ENCODE results near the gene TMEM117. TPM values are rescaled to one million over a fixed set of nuclear protein-coding genes. Genes with fewer than 3 reads are reported as not detected.

The TMEM117 gene
- total and polyA plus RNA-seq, 7 donors, result 2.3 to 21.4 (median 17.5) TPM

DNA sequence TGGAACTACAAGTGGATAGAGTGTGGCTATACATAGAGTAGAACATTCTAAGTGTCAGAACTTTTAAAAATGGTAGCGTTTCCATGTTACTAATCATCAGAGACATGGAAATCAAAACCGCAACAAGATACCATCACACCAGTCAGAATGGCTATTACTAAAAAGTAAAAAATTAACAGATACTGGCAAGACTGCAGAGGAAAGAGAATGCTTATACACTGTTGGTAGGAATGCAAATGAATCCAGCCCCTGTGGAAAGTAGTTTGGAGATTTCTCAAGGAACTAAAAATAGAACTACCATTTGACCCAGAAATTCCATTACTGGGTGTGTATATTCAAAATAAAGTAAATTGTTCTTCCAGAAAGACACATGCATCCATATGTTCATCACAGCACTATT is 521.6 kb downstream of the TMEM117 start:
- TF ChIP-seq POLR2AphosphoS5 (IDR thresholded peaks at IDR 0.05) (no peak), POLR2A (IDR thresholded peaks at IDR 0.05) (no peak), EP300 (IDR thresholded peaks at IDR 0.05) (no peak)
- TF ChIP-seq, protein P1, sequence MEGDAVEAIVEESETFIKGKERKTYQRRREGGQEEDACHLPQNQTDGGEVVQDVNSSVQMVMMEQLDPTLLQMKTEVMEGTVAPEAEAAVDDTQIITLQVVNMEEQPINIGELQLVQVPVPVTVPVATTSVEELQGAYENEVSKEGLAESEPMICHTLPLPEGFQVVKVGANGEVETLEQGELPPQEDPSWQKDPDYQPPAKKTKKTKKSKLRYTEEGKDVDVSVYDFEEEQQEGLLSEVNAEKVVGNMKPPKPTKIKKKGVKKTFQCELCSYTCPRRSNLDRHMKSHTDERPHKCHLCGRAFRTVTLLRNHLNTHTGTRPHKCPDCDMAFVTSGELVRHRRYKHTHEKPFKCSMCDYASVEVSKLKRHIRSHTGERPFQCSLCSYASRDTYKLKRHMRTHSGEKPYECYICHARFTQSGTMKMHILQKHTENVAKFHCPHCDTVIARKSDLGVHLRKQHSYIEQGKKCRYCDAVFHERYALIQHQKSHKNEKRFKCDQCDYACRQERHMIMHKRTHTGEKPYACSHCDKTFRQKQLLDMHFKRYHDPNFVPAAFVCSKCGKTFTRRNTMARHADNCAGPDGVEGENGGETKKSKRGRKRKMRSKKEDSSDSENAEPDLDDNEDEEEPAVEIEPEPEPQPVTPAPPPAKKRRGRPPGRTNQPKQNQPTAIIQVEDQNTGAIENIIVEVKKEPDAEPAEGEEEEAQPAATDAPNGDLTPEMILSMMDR (IDR thresholded peaks at IDR 0.05), result no peak
- no peaks in the 10 kb centered on the region for H3K4me1 ChIP-seq
- no peak for DNase-seq
- WGBS, 2 donors, result 93 to 99% methylated on average over 2 of the region's 2 CpGs
- no peaks in the 10 kb centered on the region for H3K36me3 ChIP-seq
- intact Hi-C loops (cut with DNase I), result no loop called here
- no peaks in the 10 kb centered on the region for H3K9me3 ChIP-seq
- no peaks in the 10 kb centered on the region for H3K27me3 ChIP-seq
- no peak overlapping the region for H3K4me3 ChIP-seq
- H3K27ac ChIP-seq, result no peak overlapping the region

DNA sequence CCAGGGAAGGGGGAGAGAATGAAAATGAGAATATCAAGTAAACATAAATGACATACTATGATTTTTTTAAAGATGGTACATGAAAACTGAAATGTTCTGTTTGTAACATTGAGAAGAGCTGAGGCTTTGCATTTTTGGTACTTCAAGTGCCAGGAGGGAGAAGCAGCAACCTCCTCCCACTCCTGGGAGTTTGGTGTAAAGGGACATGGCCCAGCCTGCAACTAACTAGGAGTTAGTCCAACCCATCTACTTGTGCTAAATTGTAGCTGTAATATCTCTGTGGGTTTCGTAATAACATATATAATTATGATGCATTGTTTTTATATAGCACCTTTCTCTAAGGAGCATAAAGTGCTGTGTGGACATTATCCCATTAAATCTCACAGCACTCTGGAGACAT is 522.8 kb downstream of the TMEM117 start:
- H3K4me1 ChIP-seq, result no peaks in the 10 kb centered on the region
- TF ChIP-seq EP300 (IDR thresholded peaks at IDR 0.05), result no peak
- TF ChIP-seq, protein P1 (IDR thresholded peaks at IDR 0.05), result no peak
- no peak for TF ChIP-seq POLR2AphosphoS5 (IDR thresholded peaks at IDR 0.05)
- no peak for TF ChIP-seq POLR2A (IDR thresholded peaks at IDR 0.05)
- H3K36me3 ChIP-seq, result no peaks in the 10 kb centered on the region
- no peak overlapping the region for H3K27ac ChIP-seq
- WGBS, 2 donors, result 22 to 75% methylated on average over 1 of the region's 1 CpG
- H3K4me3 ChIP-seq, result no peak overlapping the region
- intact Hi-C loops (cut with DNase I), result no loop called here
- H3K9me3 ChIP-seq, result no peaks in the 10 kb centered on the region
- no peaks in the 10 kb centered on the region for H3K27me3 ChIP-seq
- DNase-seq, result no peak

DNA sequence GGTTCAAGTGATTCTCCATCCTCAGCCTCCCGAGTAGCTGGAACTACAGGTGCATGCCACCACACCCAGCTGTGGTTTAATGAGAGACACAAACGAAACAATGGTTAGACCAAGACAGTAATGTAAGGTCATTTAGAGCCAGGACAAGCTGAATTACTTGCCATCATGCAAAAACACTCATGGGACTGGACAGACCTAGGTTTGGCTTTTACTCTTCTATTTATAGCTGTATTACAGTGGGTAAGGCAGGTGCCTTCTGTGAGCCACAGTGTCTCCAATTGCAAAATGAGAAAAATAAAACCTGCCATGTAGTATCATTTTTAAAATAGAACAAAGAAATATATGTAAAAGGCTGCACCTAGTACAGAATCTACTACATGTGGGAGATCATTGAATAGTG is 527.1 kb downstream of the TMEM117 start:
- Histone ChIP-seq H3K4me3 (no peak overlapping the region), H3K36me3 (no peaks in the 10 kb centered on the region), H3K4me1 (no peaks in the 10 kb centered on the region), H3K27ac (no peak overlapping the region), H3K9me3 (no peaks in the 10 kb centered on the region), H3K27me3 (no peaks in the 10 kb centered on the region)
- no peak for DNase-seq
- intact Hi-C loops (cut with DNase I), result no loop called here
- TF ChIP-seq POLR2AphosphoS5 (IDR thresholded peaks at IDR 0.05), result no peak
- TF ChIP-seq POLR2A (IDR thresholded peaks at IDR 0.05), result no peak
- no peak for TF ChIP-seq EP300 (IDR thresholded peaks at IDR 0.05)
- TF ChIP-seq, protein P1 (IDR thresholded peaks at IDR 0.05), result no peak
- 72 to 80% methylated on average over 2 of the region's 2 CpGs for WGBS, 2 donors

DNA sequence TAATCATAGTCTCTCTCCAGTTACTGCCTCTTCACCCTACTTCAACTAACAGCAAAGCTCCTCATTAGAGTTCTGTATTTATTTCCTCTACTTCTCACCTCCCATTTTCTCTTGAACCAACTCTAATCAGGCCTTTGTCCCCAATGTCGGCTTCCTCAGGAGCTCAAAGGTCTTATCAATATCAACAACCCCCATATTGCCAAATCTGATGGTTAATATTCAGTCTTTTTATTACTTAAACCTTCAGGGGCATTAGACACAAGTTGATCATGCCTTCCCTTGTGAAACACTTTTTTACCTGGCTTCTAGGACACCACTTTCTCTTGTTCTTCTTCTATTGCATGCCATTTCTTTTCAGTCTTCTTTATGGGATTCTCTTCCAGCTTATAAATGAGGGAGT is 531.3 kb downstream of the TMEM117 start:
- intact Hi-C loops (cut with DNase I), result no loop called here
- Histone ChIP-seq H3K27ac (no peak overlapping the region), H3K4me3 (no peak overlapping the region), H3K4me1 (no peaks in the 10 kb centered on the region), H3K36me3 (no peaks in the 10 kb centered on the region), H3K9me3 (no peaks in the 10 kb centered on the region), H3K27me3 (no peaks in the 10 kb centered on the region)
- 85 to 90% methylated on average over 1 of the region's 1 CpG for WGBS, 2 donors
- no peak for TF ChIP-seq EP300 (IDR thresholded peaks at IDR 0.05)
- no peak for DNase-seq

DNA sequence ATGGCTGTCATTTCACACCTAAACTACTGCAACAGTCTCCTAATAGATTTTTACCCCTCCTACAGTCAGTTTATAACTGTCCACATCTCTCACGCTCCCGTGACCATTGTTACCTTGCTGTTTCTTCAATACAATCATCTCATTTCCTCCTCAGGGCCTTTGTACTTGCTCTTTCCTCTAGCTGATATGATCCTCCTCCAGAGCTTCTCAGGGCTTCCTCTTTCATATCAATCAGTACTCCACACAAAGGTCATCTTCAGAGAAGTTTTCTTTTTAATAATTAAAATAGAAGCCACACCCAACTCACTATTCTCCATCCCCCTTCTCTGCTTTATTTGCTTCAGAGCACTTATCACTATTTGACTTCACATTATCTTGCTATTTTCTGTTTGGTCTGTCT is 532.0 kb downstream of the TMEM117 start:
- no peak overlapping the region for H3K4me3 ChIP-seq
- no peaks in the 10 kb centered on the region for H3K9me3 ChIP-seq
- H3K36me3 ChIP-seq, result no peaks in the 10 kb centered on the region
- intact Hi-C loops (cut with DNase I), result no loop called here
- 89% methylated on average over 2 of the region's 2 CpGs for WGBS, 2 donors
- H3K27me3 ChIP-seq, result no peaks in the 10 kb centered on the region
- no peaks in the 10 kb centered on the region for H3K4me1 ChIP-seq
- H3K27ac ChIP-seq, result no peak overlapping the region
- no peak for DNase-seq
- TF ChIP-seq, protein P1 (IDR thresholded peaks at IDR 0.05), result no peak
- TF ChIP-seq EP300 (IDR thresholded peaks at IDR 0.05) (no peak), POLR2AphosphoS5 (IDR thresholded peaks at IDR 0.05) (no peak), POLR2A (IDR thresholded peaks at IDR 0.05) (no peak)

All from sigmoid colon (tissue), 7 donors.